Erythroblast (primary cell): Measurements from ENCODE around the gene XPR1.
"Not testable (repeated sequence)": the region's sequence is repeated elsewhere in the genome, so short reads cannot be mapped to it uniquely, and the experiment has no call there.

Experiments
- DNase-seq, 2 experiments: peaks; one replicate each; lab custom pipeline; 2025; lab: John Stamatoyannopoulos, UW
- GATA1 ChIP-seq: IDR thresholded peaks from 2 replicates; pipeline ENCODE4 v1.6.1; 2011; ENCODE audit warnings: low read depth, mild to moderate bottlenecking, control low read depth, low read length, moderate library complexity
- POLR2A ChIP-seq: IDR thresholded peaks from 2 replicates; pipeline ENCODE4 v1.6.1; 2011; ENCODE audit warnings: mild to moderate bottlenecking, low read length

The XPR1 gene

GRCh38 chr1:180691322-180691913, 59.6 kb downstream of the XPR1 start:
- no peak for DNase-seq
- TF ChIP-seq GATA1, result no peak
- TF ChIP-seq POLR2A, result no peak

GRCh38 chr1:180693564-180694244, 61.9 kb downstream of the XPR1 start:
- TF ChIP-seq GATA1 (no peak), POLR2A (no peak)
- no peak for DNase-seq

- TF ChIP-seq POLR2A (no peak), GATA1 (no peak)
- no peak for DNase-seq
Measured at GRCh38 chr1:180695282-180695681, 63.5 kb downstream of the XPR1 start.

- DNase-seq, result no peak
- no peak for TF ChIP-seq GATA1
- no peak for TF ChIP-seq POLR2A
Measured at GRCh38 chr1:180696361-180696760, 64.5 kb downstream of the XPR1 start.

GRCh38 chr1:180698580-180698979, 66.8 kb downstream of the XPR1 start:
- no peak for DNase-seq

GRCh38 chr1:180702376-180702775, 70.6 kb downstream of the XPR1 start:
- DNase-seq, result not testable (repeated sequence)

More at GRCh38 chr1:180698580-180698979, 66.8 kb downstream of the XPR1 start:
- TF ChIP-seq POLR2A, result no peak
- no peak for TF ChIP-seq GATA1

GRCh38 chr1:180710746-180711145, 78.9 kb downstream of the XPR1 start:
- DNase-seq, result not testable (repeated sequence)

GRCh38 chr1:180711260-180711659, 79.4 kb downstream of the XPR1 start:
- DNase-seq, result not testable (repeated sequence)

GRCh38 chr1:180720753-180721152, 88.9 kb downstream of the XPR1 start:
- DNase-seq, result no peak
- TF ChIP-seq POLR2A (no peak), GATA1 (no peak)

- no peak for DNase-seq
- no peak for TF ChIP-seq GATA1
- TF ChIP-seq POLR2A, result no peak
Measured at GRCh38 chr1:180722586-180722985, 90.8 kb downstream of the XPR1 start.

- no peak for TF ChIP-seq GATA1
- no peak for DNase-seq
Measured at GRCh38 chr1:180724055-180724454, 92.2 kb downstream of the XPR1 start.

GRCh38 chr1:180726024-180726423, 94.2 kb downstream of the XPR1 start:
- DNase-seq, result not testable (repeated sequence)

GRCh38 chr1:180727751-180728150, 95.9 kb downstream of the XPR1 start:
- DNase-seq, result not testable (repeated sequence)

GRCh38 chr1:180728472-180729106, 96.8 kb downstream of the XPR1 start:
- DNase-seq, result no peak
- TF ChIP-seq POLR2A (no peak), GATA1 (no peak)

GRCh38 chr1:180731131-180731530, 99.3 kb downstream of the XPR1 start:
- TF ChIP-seq POLR2A, result no peak
- no peak for TF ChIP-seq GATA1
- no peak for DNase-seq
